NCI-H2171 treated with DMSO at 0.1 percent for 48 hours (cell line): ENCODE results near the gene RHBDF2.
A peak's percentile ranks its signal among the peaks of the same experiment; 100 is the strongest.
"Not testable (repeated sequence)": the region's sequence is repeated elsewhere in the genome, so short reads cannot be mapped to it uniquely, and the experiment has no call there.

Source experiments
- DNase-seq: peaks from one replicate; lab custom pipeline; 2025; lab: John Stamatoyannopoulos, UW

RHBDF2 gene

GRCh38 chr17:76524598-76525512 lies 23.6 kb upstream of the RHBDF2 start:
- DNase-seq, result no peak

GRCh38 chr17:76523084-76524037 lies 22.1 kb upstream of the RHBDF2 start:
- DNase-seq, result peak; percentile 71

DNA sequence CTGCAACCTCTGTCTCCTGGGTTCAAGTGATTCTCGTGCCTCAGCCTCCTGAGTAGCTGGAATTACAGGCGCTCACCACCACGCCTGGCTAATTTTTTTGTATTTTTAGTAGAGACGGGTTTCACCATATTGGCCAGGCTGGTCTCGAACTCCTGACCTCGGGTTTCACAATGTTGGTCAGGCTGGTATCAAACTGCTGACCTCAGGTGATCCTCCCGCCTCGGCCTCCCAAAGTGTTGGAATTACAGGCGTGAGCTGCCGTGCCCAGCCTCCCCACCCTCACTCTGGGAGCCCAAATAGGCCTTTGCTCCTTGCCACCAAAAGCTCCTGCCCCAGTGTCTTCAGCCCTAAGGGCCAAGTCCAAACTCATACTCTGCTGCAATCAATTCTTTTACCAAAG lies 20.5 kb upstream of the RHBDF2 start:
- DNase-seq, result not testable (repeated sequence)

DNA sequence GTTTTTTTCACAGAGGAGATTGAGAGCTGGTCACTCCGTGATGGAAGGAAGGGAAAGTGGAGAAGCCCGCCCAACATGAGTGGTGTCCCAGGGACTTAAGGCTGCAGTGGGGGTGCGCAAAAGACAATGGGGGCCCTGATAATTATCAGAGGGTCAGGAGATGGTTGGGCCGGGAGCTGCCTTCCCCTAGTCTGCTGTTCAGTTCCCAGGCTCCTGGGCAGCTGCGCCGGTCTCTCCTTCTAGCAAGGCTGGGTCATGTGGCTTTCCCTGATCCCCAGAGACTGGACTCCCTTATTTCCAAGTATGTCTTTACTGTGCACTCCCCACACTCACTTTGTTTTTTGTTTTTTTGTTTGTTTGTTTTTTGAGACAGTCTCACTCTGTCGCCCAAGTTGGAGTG lies 20.0 kb upstream of the RHBDF2 start:
- DNase-seq, result no peak

DNA sequence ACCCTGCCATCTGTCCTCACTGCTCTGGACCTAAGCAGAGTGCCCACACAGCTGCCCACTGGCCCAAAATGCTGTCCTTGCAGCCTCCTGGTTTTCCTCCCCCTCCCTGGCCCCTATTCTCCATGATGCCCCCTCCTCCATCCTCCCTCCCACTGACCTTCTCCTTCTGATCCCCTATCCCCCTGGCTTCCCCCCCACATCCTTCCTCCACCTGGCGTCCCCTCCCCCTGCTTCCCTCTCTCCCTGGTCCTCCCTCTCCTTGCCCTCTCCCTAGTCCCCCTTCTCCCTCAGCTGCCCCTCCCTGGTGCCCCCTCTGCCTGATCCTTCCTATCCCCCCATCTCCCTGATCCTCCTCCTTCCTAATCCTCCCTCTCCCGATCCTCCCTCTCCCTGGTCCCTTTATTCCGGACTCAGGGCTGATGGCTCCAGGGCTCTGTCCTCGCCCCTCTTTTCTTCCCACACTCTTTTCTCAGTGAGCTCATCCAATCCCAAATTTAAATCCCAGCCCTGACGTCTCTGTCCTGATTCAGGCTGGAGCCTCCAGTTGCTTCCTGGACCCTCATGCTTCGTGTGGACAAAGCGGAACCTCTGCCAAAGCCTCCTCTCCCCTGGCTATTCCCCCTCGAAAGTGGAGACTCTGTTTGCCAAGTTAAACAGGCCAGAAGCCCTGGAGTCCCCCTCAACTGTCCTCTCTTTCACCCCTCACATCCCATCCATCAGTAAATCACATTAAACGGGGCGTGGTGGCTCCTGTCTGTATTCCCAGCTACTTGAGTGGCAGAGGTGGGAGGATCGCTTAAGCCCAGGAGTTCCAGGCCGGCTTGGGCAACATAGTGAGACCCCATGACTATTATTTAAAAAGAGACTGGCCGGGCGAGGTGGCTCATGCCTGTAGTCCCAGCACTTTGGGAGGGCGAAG lies 18.1 kb upstream of the RHBDF2 start:
- no peak for DNase-seq

GRCh38 chr17:76517638-76518038 lies 16.4 kb upstream of the RHBDF2 start:
- DNase-seq, result no peak

DNA sequence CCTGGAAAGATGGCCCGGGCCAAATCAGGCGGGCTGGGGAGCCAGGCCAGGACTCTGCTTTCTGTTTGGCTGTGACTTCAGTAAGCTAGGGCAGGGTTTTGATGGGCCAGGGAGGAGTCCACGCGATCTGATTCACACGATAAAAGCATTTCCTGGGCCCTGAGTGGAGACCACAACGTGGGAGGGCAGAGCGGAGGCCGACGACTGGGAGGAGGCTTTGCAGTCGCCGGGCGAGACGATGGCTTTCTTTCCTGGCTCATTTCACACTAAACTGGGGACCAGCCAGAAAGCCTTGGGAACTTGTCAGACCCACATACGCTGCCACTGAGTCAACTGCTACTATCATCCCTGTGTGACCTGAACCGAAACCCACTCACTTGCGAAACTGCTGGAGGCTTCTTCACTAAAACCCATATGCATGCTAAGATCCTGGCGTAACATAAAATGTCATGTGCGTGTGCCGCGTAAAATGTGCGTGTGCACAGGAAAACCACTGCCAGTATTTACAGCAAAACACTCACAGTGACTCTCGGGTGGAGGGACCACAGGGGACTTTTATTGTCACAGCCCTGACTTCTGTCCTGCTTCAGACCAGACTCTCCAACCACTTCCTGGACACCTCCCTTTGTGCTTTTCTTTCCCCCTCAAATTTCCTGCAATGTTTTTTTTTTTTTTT lies 14.2 kb upstream of the RHBDF2 start:
- no peak for DNase-seq

GRCh38 chr17:76514355-76514754 lies 13.1 kb upstream of the RHBDF2 start:
- DNase-seq, result not testable (repeated sequence)

DNA sequence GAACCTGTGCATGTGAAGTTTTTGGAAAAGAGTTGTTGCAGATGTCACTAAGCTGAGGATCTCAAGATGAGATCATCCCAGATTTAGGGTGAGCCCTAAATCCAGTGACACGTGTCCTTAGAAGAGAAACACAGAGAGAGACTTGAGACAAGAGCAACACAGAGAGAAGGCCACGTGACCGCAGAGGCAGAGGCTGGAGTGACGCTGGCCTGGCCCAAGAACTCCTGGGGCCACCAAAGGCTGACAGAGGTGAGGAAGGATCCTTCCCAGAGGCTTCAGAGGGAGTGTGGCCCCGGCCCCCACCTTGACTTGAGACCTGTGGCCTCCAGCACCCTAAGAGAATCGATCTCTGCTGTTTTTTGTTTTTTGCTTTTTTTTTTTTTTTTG lies 12.1 kb upstream of the RHBDF2 start:
- DNase-seq, result no peak

GRCh38 chr17:76512366-76513305 lies 11.4 kb upstream of the RHBDF2 start:
- DNase-seq, result no peak

DNA sequence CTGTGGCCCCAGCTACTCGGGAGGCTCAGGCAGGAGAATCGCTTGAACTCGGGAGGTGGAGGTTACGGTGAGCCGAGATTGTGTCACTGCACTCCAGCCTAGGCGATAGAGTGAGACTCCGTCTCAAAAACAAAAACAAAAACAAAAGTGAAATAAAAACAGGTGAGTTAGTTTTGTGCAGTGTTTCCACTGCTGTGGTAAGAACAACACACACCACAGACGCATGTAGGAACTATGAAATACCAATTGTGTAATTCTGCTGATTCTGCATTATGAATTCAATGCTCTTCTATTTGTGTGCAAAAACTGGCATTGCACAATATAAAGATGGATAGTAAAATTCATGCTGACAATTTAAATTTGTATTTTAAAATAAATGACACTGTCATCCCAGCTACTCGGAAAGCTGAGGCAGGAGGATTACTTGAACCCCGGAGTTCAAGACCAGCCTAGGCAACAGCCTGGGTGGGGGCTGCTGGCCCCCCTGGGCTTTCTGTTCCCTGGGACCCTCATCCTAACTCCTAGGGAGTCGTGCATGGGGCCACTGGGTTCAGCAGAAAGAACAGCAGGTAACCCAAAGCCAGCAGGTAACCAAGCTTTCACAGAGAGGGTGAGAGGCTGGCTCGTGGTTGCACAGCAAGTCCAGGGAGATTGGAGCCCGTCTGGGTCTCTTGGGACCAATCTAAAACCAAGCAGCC lies 10.6 kb upstream of the RHBDF2 start:
- no peak for DNase-seq

- no peak for DNase-seq
These were observed 9.6 kb upstream of the RHBDF2 start for GRCh38 chr17:76510831-76511244.

GRCh38 chr17:76508472-76509063 lies 7.3 kb upstream of the RHBDF2 start:
- not testable (repeated sequence) for DNase-seq

DNA sequence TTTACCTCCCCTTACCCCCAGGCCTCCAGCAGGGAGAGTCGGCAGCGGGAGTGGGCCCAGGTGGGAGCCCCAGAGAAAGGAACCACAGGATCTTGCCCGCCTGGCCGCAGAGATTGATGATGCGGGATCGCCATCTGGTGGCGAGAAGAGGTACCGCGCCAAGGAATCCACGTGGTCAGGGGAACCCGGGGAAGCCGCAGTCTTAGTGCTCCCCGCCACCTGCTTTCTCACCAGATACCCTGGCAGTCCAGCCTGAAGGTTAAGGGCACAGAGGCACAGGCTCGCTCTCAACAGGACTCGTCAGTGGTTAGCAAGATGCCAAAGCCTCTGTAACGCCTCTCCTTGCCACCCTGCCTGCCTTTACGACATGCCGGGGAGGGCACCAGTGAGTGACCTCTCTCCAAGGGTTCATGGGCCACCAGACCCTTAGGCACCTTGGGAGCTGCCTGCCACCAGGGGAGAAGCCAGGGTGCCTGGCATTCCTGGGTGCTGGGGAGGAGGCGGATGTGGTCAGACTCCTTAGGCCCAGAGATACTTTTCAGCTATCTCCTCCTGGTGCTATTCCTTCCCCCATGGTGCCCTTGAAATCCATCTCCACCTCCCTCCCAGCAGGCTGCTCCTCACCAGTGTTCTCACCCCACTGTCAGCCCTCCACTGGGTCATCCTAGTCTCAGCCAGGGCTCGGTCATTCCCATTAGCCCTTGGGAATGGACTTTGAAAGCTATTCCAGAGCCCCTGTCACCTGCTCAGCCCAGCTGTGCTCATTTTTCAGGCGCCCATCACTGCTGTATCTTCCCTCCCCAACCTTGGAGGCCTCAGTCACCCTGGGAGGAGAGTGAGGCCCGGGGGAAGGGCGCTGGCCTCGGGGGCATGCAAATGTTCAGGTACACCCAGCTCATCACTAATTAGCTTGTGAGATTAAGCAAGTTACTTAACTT lies 5.5 kb upstream of the RHBDF2 start:
- peak; percentile 84 for DNase-seq

DNA sequence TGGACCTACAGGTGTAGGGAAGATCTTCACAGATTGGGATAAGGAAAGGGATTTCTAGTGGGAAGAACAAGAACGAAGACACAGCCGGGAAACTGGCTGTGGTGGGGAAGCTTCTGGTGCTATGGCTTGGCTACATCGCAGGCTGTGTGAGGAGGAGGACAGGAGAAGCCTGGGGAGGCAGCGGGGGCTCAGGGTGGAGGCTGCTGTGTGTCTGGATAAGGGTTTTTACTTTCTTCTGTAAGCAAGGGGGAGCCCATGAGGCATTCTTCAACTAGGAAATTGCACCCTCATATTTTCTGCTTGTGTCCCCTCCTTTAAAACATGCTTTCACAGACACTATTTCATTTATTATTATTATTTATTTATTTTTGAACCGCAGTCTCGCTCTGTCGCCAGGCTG lies 2.9 kb upstream of the RHBDF2 start:
- DNase-seq, result peak; percentile 29

DNA sequence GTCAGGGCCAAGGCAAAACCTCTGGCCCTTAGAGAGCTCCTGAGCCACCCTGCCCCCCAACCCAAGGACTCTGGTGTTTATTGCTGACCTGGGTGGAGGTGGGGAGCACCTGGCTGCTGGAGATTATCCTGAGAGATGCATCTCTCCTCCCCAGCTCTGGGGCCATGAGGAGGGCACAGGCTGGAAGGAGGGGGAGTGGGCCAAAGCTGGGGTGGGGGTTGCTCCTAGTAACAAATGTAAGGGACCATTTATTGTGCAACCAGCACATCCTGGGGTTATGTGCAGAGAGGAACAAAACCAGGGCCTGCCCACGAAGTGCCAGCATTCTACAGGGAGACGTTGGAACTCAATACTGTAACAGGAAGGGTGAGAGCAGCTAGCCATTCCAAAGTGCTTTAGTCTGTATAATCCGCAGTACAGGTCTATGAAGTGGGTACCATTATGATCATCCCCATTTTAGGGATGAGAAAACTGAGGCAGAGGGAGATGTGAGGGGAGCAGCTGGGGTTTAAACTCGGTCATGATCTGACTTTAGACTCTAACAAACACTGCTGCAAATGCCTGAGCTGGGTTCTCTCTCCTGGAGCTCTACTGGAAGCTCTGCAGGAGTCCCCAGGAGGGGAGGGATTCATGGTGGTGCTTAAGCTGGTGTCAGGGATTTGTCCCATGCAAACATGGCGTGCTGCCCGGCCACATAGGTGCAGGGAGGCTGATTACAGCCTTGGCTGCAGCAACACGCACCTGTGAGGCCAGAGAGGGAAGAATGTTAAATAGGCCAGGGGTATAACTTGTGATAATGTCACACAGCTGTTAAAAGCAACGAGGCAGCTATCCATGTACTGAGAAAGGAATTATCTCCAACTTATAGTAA lies 1.4 kb upstream of the RHBDF2 start:
- DNase-seq, result no peak

DNA sequence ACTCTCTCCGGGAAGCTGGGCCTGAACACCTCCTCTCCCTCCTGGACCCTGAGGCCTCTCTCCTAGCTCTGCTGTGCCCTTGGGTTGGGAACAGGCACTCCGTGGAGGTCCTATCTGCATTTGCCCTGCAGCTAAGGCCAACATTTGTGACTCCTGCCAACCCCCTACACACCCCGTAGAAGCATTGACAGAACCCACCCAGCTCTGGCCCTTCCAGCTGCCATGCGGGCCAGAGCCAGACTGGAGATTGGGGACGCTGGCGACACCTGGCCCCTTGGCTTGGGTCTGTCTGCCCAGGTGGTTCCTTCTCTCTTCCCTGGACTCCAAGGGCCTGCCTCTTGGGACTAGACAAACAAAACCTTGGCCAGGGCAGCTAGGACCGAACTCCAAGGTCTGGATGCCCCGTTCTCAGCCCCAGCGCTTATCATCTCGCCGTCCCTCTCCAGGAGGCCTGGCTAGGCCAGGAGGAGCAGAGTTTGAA lies 644 bp upstream of the RHBDF2 start:
- DNase-seq, result no peak
